Fibroblast of lung (primary cell): ENCODE measurements around the gene SLC43A1.

Experiments
- EZH2 ChIP-seq: IDR thresholded peaks from 2 replicates; pipeline ENCODE4 v1.5.1; 2012; ENCODE audit warnings: low read length, control low read depth, mild to moderate bottlenecking; ENCODE audit errors: missing control alignments
- TF ChIP-seq, protein P1 (sequence below), 2 donors: IDR thresholded peaks in 1 of 2; conservative IDR thresholded peaks in 1 of 2; 1 replicate in 1 of 2; 2 replicates in 1 of 2; pipeline ENCODE4 v1.5.1; 2011 to 2012; ENCODE audit warnings: low read length in 2 of 2, control low read depth in 1 of 2, inconsistent platforms in 1 of 2, low read depth in 1 of 2, mild to moderate bottlenecking in 1 of 2

DNA sequence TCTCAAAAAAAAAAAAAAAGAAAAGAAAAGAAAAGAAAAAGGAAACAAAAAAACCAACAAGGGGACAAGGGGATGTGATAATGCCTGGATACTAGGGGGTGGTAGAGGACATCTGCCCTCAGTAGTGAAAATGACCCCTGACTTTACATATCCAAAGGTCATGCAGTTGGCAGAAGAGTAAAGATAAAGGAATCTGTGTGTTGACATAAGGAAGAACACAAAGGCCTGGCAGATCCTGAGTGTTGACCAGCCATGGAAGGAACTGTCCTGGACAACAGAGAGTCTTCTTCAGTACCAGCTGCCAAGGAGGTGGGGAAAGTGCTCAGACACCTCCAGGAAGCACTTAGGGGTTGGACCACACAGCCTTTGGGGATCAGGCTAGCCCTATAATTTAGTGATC is 12.6 kb downstream of the SLC43A1 start:
- TF ChIP-seq, protein P1, sequence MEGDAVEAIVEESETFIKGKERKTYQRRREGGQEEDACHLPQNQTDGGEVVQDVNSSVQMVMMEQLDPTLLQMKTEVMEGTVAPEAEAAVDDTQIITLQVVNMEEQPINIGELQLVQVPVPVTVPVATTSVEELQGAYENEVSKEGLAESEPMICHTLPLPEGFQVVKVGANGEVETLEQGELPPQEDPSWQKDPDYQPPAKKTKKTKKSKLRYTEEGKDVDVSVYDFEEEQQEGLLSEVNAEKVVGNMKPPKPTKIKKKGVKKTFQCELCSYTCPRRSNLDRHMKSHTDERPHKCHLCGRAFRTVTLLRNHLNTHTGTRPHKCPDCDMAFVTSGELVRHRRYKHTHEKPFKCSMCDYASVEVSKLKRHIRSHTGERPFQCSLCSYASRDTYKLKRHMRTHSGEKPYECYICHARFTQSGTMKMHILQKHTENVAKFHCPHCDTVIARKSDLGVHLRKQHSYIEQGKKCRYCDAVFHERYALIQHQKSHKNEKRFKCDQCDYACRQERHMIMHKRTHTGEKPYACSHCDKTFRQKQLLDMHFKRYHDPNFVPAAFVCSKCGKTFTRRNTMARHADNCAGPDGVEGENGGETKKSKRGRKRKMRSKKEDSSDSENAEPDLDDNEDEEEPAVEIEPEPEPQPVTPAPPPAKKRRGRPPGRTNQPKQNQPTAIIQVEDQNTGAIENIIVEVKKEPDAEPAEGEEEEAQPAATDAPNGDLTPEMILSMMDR (conservative IDR thresholded peaks at IDR 0.05 in 1 of 2, IDR thresholded peaks at IDR 0.05 in 1 of 2; ENCODE audit: low read depth in 1 of 2, low read length in 2 of 2): no peak
- no peak for TF ChIP-seq EZH2
